GM23338 (cell line): ENCODE data around the gene TMEM147. TPM values are rescaled to one million over a fixed set of nuclear protein-coding genes. Genes with fewer than 3 reads are reported as not detected.

Experiments used
- ATAC-seq: fragments of 200-7000 bp; cut with Tn5 transposase; 3 replicates; pipeline ENCODE4 v1.9.1; 2020
- DNase-seq: peaks from one replicate; pipeline ENCODE4 v3.0.0-alpha.2; 2015; ENCODE audit warnings: low spot score
- H2AFZ ChIP-seq: fragments of 200-600 bp; sonication (generic); 2 replicates; pipeline ENCODE4 v1.8.0; 2016; ENCODE audit warnings: antibody characterized with exemption, mild to moderate bottlenecking, moderate library complexity
- H3F3A ChIP-seq: fragments of 200-600 bp; sonication (generic); replicated peaks from 2 replicates; pipeline ENCODE4 v1.8.0; 2017; ENCODE audit warnings: antibody characterized with exemption, mixed run types, low read depth
- H3K27ac ChIP-seq: fragments of 200-600 bp; sonication (generic); 2 replicates; pipeline ENCODE4 v1.6.1; 2016; ENCODE audit warnings: low read depth
- H3K27me3 ChIP-seq: fragments of 200-600 bp; sonication (generic); 2 replicates; pipeline ENCODE4 v1.8.0; 2016; ENCODE audit warnings: mild to moderate bottlenecking, mixed run types, moderate library complexity; ENCODE audit not compliant: insufficient read depth
- H3K36me3 ChIP-seq: fragments of 200-600 bp; sonication (generic); 2 replicates; pipeline ENCODE4 v1.8.0; 2016; ENCODE audit warnings: mild to moderate bottlenecking; ENCODE audit not compliant: insufficient read depth
- H3K4me1 ChIP-seq: fragments of 200-600 bp; sonication (generic); 2 replicates; pipeline ENCODE4 v1.8.0; 2016; ENCODE audit warnings: mild to moderate bottlenecking, moderate library complexity; ENCODE audit not compliant: insufficient read depth
- H3K4me2 ChIP-seq: fragments of 200-600 bp; sonication (generic); 2 replicates; pipeline ENCODE4 v1.7.1; 2017; ENCODE audit warnings: mixed run types
- H3K4me3 ChIP-seq: fragments of 200-600 bp; sonication (generic); 2 replicates; pipeline ENCODE4 v1.6.1; 2016; ENCODE audit warnings: mixed run types
- H3K79me2 ChIP-seq: fragments of 200-600 bp; sonication (generic); replicated peaks from 2 replicates; pipeline ENCODE4 v1.8.0; 2017; ENCODE audit warnings: mild to moderate bottlenecking; ENCODE audit not compliant: insufficient read depth
- H3K9me2 ChIP-seq: fragments of 200-600 bp; sonication (generic); 2 replicates; pipeline ENCODE4 v1.8.0; 2017; ENCODE audit not compliant: insufficient read depth
- H4K20me1 ChIP-seq: fragments of 200-600 bp; sonication (generic); replicated peaks from 2 replicates; pipeline ENCODE4 v1.8.0; 2017; ENCODE audit warnings: mild to moderate bottlenecking; ENCODE audit not compliant: insufficient read depth
- H3K27ac Mint-ChIP-seq: 2 replicates; pipeline ENCODE4 v1.8.0; 2020; ENCODE audit warnings: inconsistent platforms, mild to moderate bottlenecking, moderate library complexity, mixed read lengths
- H3K27me3 Mint-ChIP-seq: 3 replicates; pipeline ENCODE4 v1.8.0; 2022; ENCODE audit warnings: low read depth, mild to moderate bottlenecking, moderate library complexity, mixed read lengths, inconsistent platforms; ENCODE audit not compliant: insufficient read depth, poor library complexity
- H3K36me3 Mint-ChIP-seq: 3 replicates; pipeline ENCODE4 v1.8.0; 2021; ENCODE audit warnings: low read depth, mild to moderate bottlenecking, inconsistent platforms, moderate library complexity, mixed read lengths
- H3K4me1 Mint-ChIP-seq: 3 replicates; pipeline ENCODE4 v1.8.0; 2020; ENCODE audit warnings: mild to moderate bottlenecking, inconsistent platforms, mixed read lengths
- H3K4me3 Mint-ChIP-seq: 3 replicates; pipeline ENCODE4 v1.8.0; 2021; ENCODE audit warnings: moderate library complexity, mild to moderate bottlenecking, inconsistent platforms, mixed read lengths
- H3K9me3 Mint-ChIP-seq: 3 replicates; pipeline ENCODE4 v1.8.0; 2020; ENCODE audit warnings: moderate library complexity, mild to moderate bottlenecking, inconsistent platforms, mixed read lengths
- CREB1 ChIP-seq: fragments of 250-450 bp; sonication (Bioruptor Pico); IDR thresholded peaks from 2 replicates; pipeline ENCODE4 v1.5.0; 2020; ENCODE audit warnings: low read depth, mild to moderate bottlenecking, moderate library complexity
- CTCF ChIP-seq, 2 experiments: fragments of 200-600 bp in 1 of 2; sonication (generic) in 1 of 2; conservative IDR thresholded peaks; 2 replicates each; pipeline versions ENCODE4 v1.5.1 to v1.6.1; 2016 to 2017; ENCODE audit warnings: antibody characterized with exemption in 2 of 2, low read depth in 2 of 2, mild to moderate bottlenecking in 2 of 2, moderate library complexity in 1 of 2
- EZH2 ChIP-seq: fragments of 200-600 bp; sonication (generic); IDR thresholded peaks from one replicate; pipeline ENCODE4 v1.8.0; 2017; ENCODE audit warnings: antibody characterized with exemption, mild to moderate bottlenecking, low read depth; ENCODE audit not compliant: unreplicated experiment
- EZH2phosphoT487 ChIP-seq: fragments of 200-600 bp; sonication (generic); IDR thresholded peaks from one replicate; pipeline ENCODE4 v1.8.1; 2018; ENCODE audit warnings: antibody characterized with exemption; ENCODE audit not compliant: unreplicated experiment
- ZNF462 ChIP-seq: fragments of 250-450 bp; sonication (Bioruptor Pico); IDR thresholded peaks from 2 replicates; pipeline ENCODE4 v1.5.0; 2020; ENCODE audit warnings: mild to moderate bottlenecking, moderate library complexity
- polyA plus RNA-seq: library from polyadenylated mRNA; unstranded; fragments of >200 nt; fragmentation: Nextera tagmentation; extraction: Ambion mirVana; gene quantifications from 2 replicates; pipeline ENCODE4 v1.2.1, GENCODE V29; 2016
- total RNA-seq: library from RNA; depleted of rRNA; stranded (reverse); fragments of >200 nt; shearing (Covaris generic); gene quantifications from 2 replicates; pipeline ENCODE4 v1.2.3, GENCODE V29; 2014; rRNA removed

TMEM147 gene
- total and polyA plus RNA-seq, 2 experiments from 2014 or later = 164 to 272 TPM

- Mint-ChIP-seq H3K4me3 (no peak overlapping the region; the same call in 2 of the 3 replicates), H3K9me3 (no peaks in the 10 kb centered on the region; the same call in 2 of the 3 replicates), H3K27me3 (peaks cover 11% of the 10 kb centered on the region), H3K36me3 (no peaks in the 10 kb centered on the region), H3K27ac (no peak overlapping the region), H3K4me1 (no peaks in the 10 kb centered on the region)
- H3K27ac ChIP-seq = no peak overlapping the region
- H3F3A ChIP-seq = no peaks in the 10 kb centered on the region
- no peaks in the 10 kb centered on the region for H3K27me3 ChIP-seq
- no peak overlapping the region for H3K4me2 ChIP-seq
- H3K79me2 ChIP-seq = no peaks in the 10 kb centered on the region
- TF ChIP-seq ZNF462 (CRISPR knock-in tag) (no peak), CREB1 (CRISPR knock-in tag) (no peak), CTCF (conservative IDR thresholded peaks at IDR 0.05; ENCODE audit: low read depth in 2 of 2) (no peak), EZH2phosphoT487 (no peak), EZH2 (no peak)
- no peak overlapping the region for H2AFZ ChIP-seq
- no peak overlapping the region for H3K4me3 ChIP-seq
- H3K9me2 ChIP-seq = no peaks in the 10 kb centered on the region
- no peaks in the 10 kb centered on the region for H3K4me1 ChIP-seq
- H3K36me3 ChIP-seq = no peaks in the 10 kb centered on the region
- DNase-seq (peak; percentile 61), ATAC-seq (peak; percentile 79)
- H4K20me1 ChIP-seq = no peaks in the 10 kb centered on the region; the same call in 1 of the 2 replicates
Observed at GRCh38 chr19:35596366-35596999, 51.1 kb downstream of the TMEM147 start.

Other genes with a start within 250 kb of the TMEM147 start
- 0.10 and 0.12 TPM in 2 replicates for gene CD22, start 216.4 kb upstream of the TMEM147 start, total RNA-seq
- 0.32 and 0.66 TPM in 2 replicates for gene CD22, start 216.4 kb upstream of the TMEM147 start, polyA plus RNA-seq
- gene FFAR1, start 197.7 kb upstream of the TMEM147 start, total RNA-seq = not detected in 2 replicates
- gene FFAR1, start 197.7 kb upstream of the TMEM147 start, polyA plus RNA-seq = not detected in 2 replicates
- gene FFAR3, start 187.2 kb upstream of the TMEM147 start, total RNA-seq = 0.35 TPM in 1 of 2 replicates, not detected in the other
- gene FFAR3, start 187.2 kb upstream of the TMEM147 start, polyA plus RNA-seq = not detected in 2 replicates
- gene GPR42, start 174.6 kb upstream of the TMEM147 start, total RNA-seq = not detected in 2 replicates
- not detected in 2 replicates for gene GPR42, start 174.6 kb upstream of the TMEM147 start, polyA plus RNA-seq
- not detected in 2 replicates for gene FFAR2, start 97.4 kb upstream of the TMEM147 start, total RNA-seq
- gene FFAR2, start 97.4 kb upstream of the TMEM147 start, polyA plus RNA-seq = not detected in 2 replicates
- gene KRTDAP, start 55.2 kb upstream of the TMEM147 start, total RNA-seq = not detected in 2 replicates
- 1.6 and 2.7 TPM in 2 replicates for gene KRTDAP, start 55.2 kb upstream of the TMEM147 start, polyA plus RNA-seq
- gene DMKN, start 32.0 kb upstream of the TMEM147 start, total RNA-seq = 259 and 276 TPM in 2 replicates
- gene DMKN, start 32.0 kb upstream of the TMEM147 start, polyA plus RNA-seq = 569 and 615 TPM in 2 replicates
- not detected in 2 replicates for gene SBSN, start 17.3 kb upstream of the TMEM147 start, total RNA-seq
- 0.39 and 0.42 TPM in 2 replicates for gene SBSN, start 17.3 kb upstream of the TMEM147 start, polyA plus RNA-seq
- not detected in 2 replicates for gene GAPDHS, start 12.2 kb upstream of the TMEM147 start, total RNA-seq
- 0.21 TPM in 1 of 2 replicates, not detected in the other for gene GAPDHS, start 12.2 kb upstream of the TMEM147 start, polyA plus RNA-seq
- 0.62 and 0.63 TPM in 2 replicates for gene ATP4A, start 18.0 kb downstream of the TMEM147 start, total RNA-seq
- 0.61 and 1.0 TPM in 2 replicates for gene ATP4A, start 18.0 kb downstream of the TMEM147 start, polyA plus RNA-seq
- not detected in 2 replicates for gene PMIS2, start 40.5 kb downstream of the TMEM147 start, total RNA-seq
- not detected in 2 replicates for gene PMIS2, start 40.5 kb downstream of the TMEM147 start, polyA plus RNA-seq
- 17.9 and 21.9 TPM in 2 replicates for gene HAUS5, start 67.1 kb downstream of the TMEM147 start, total RNA-seq
- 22.3 and 23.2 TPM in 2 replicates for gene HAUS5, start 67.1 kb downstream of the TMEM147 start, polyA plus RNA-seq
- 58.3 and 74.7 TPM in 2 replicates for gene RBM42, start 83.4 kb downstream of the TMEM147 start, total RNA-seq
- 78.2 and 82.9 TPM in 2 replicates for gene RBM42, start 83.4 kb downstream of the TMEM147 start, polyA plus RNA-seq
- gene ETV2, start 96.1 kb downstream of the TMEM147 start, total RNA-seq = 0.87 TPM in 1 of 2 replicates, not detected in the other
- 1.5 and 1.7 TPM in 2 replicates for gene ETV2, start 96.1 kb downstream of the TMEM147 start, polyA plus RNA-seq
- gene COX6B1, start 102.7 kb downstream of the TMEM147 start, total RNA-seq = 564 and 722 TPM in 2 replicates
- gene COX6B1, start 102.7 kb downstream of the TMEM147 start, polyA plus RNA-seq = 1,532 and 1,702 TPM in 2 replicates
- 0.42 TPM in 1 of 2 replicates, not detected in the other for gene UPK1A, start 120.9 kb downstream of the TMEM147 start, total RNA-seq
- 1.0 and 1.5 TPM in 2 replicates for gene UPK1A, start 120.9 kb downstream of the TMEM147 start, polyA plus RNA-seq
- 1.8 TPM in 1 of 2 replicates, not detected in the other for gene ZBTB32, start 158.9 kb downstream of the TMEM147 start, total RNA-seq
- gene ZBTB32, start 158.9 kb downstream of the TMEM147 start, polyA plus RNA-seq = 0.45 and 0.65 TPM in 2 replicates
- 36.2 and 49.8 TPM in 2 replicates for gene KMT2B, start 172.4 kb downstream of the TMEM147 start, total RNA-seq
- 15.5 and 15.8 TPM in 2 replicates for gene KMT2B, start 172.4 kb downstream of the TMEM147 start, polyA plus RNA-seq
- 7.8 and 14.4 TPM in 2 replicates for gene IGFLR1, start 196.8 kb downstream of the TMEM147 start, total RNA-seq
- 17.8 and 18.1 TPM in 2 replicates for gene IGFLR1, start 196.8 kb downstream of the TMEM147 start, polyA plus RNA-seq
- gene U2AF1L4, start 199.8 kb downstream of the TMEM147 start, total RNA-seq = 13.1 and 14.3 TPM in 2 replicates
- 20.0 and 23.7 TPM in 2 replicates for gene U2AF1L4, start 199.8 kb downstream of the TMEM147 start, polyA plus RNA-seq
- gene PSENEN, start 200.0 kb downstream of the TMEM147 start, total RNA-seq = 18.5 and 20.6 TPM in 2 replicates
- 175 and 197 TPM in 2 replicates for gene PSENEN, start 200.0 kb downstream of the TMEM147 start, polyA plus RNA-seq
- gene LIN37, start 202.9 kb downstream of the TMEM147 start, total RNA-seq = 6.8 and 7.1 TPM in 2 replicates
- 4.3 and 8.3 TPM in 2 replicates for gene LIN37, start 202.9 kb downstream of the TMEM147 start, polyA plus RNA-seq
- 0.27 and 0.87 TPM in 2 replicates for gene HSPB6, start 211.4 kb downstream of the TMEM147 start, total RNA-seq
- 3.2 and 3.9 TPM in 2 replicates for gene HSPB6, start 211.4 kb downstream of the TMEM147 start, polyA plus RNA-seq
- 14.7 and 28.0 TPM in 2 replicates for gene PROSER3, start 212.6 kb downstream of the TMEM147 start, total RNA-seq
- gene PROSER3, start 212.6 kb downstream of the TMEM147 start, polyA plus RNA-seq = 21.8 and 24.1 TPM in 2 replicates
- gene ARHGAP33, start 229.9 kb downstream of the TMEM147 start, total RNA-seq = 17.7 and 22.1 TPM in 2 replicates
- gene ARHGAP33, start 229.9 kb downstream of the TMEM147 start, polyA plus RNA-seq = 10.3 and 11.6 TPM in 2 replicates